Aorta (tissue), 5 donors: ENCODE data around the gene SRSF4. TPM values are rescaled to one million over a fixed set of nuclear protein-coding genes. Genes with fewer than 3 reads are reported as not detected.

ENCODE experiments used
- ATAC-seq: fragments of 200-7000 bp; cut with Tn5 transposase; one replicate; pipeline ENCODE4 v1.9.1; 2022; ENCODE audit warnings: moderate library complexity; ENCODE audit not compliant: low FRiP score
- DNase-seq, 2 donors: peaks; one replicate each; pipeline ENCODE4 v3.0.0-alpha.2; 2020
- H3K27ac ChIP-seq, 2 donors: one replicate each; pipeline ENCODE4 v1.5.1; 2013; ENCODE audit warnings: low read length in 2 of 2, mild to moderate bottlenecking in 2 of 2, moderate library complexity in 2 of 2, control low read depth in 1 of 2, inconsistent platforms in 1 of 2, low read depth in 1 of 2
- H3K27me3 ChIP-seq, 2 donors: one replicate each; pipeline ENCODE4 v1.6.1; 2013; ENCODE audit warnings: control low read depth in 1 of 2, low read length in 1 of 2, mild to moderate bottlenecking in 1 of 2, moderate library complexity in 1 of 2; ENCODE audit not compliant: insufficient read depth in 2 of 2, control insufficient read depth in 1 of 2
- H3K36me3 ChIP-seq, 2 donors: one replicate each; pipeline ENCODE4 v1.6.1; 2013; ENCODE audit warnings: control low read depth in 1 of 2, low read length in 1 of 2, mild to moderate bottlenecking in 1 of 2; ENCODE audit not compliant: insufficient read depth in 2 of 2, control insufficient read depth in 1 of 2
- H3K4me1 ChIP-seq, 2 donors: one replicate each; pipeline ENCODE4 v1.6.1; 2013; ENCODE audit warnings: low read length in 2 of 2, control low read depth in 1 of 2, mild to moderate bottlenecking in 1 of 2, moderate library complexity in 1 of 2; ENCODE audit not compliant: insufficient read depth in 2 of 2, control insufficient read depth in 1 of 2
- H3K4me3 ChIP-seq, 2 donors: one replicate each; pipeline ENCODE4 v1.5.1; 2013; ENCODE audit warnings: low read length in 2 of 2, control low read depth in 1 of 2, mild to moderate bottlenecking in 1 of 2
- H3K9me3 ChIP-seq: one replicate; pipeline ENCODE4 v1.6.1; 2013; ENCODE audit warnings: mild to moderate bottlenecking, low read length; ENCODE audit not compliant: control insufficient read depth
- WGBS, 2 donors: extraction: QIAGEN DNeasy Blood & Tissue Kit; methylation state at CpG; one replicate each; pipeline ENCODE4 v1.1.7; 2013; 5-methylcytosine and 5-hydroxymethylcytosine counted together
- intact Hi-C, 2 donors: fragments of 100-400 bp; cut with DNase I; formaldehyde crosslinking; loops; one replicate each; pipeline versions ENCODE4 v1.14.2 to v1.15.0; 2022
- polyA plus RNA-seq, 2 donors: library from polyadenylated mRNA; stranded (reverse); fragments of 200-250 nt; gene quantifications; one replicate each; pipeline ENCODE4 v1.2.3, GENCODE V29; 2013
- total RNA-seq, 2 donors: library from RNA; stranded (reverse); fragmentation: NEBNext Ultra II Directional; extraction: Animal tissue kit (Norgen Biotek cat#: 25700); gene quantifications; one replicate each; pipeline ENCODE4 v1.2.1, GENCODE V29; 2021
- donor health status: healthy with polysubstance abuse.
- donor health status: Bipolar disorder and iron deficiency.
- donor health status: DM: no; HTN: no; CAD: no.
- donor health status: DM: no; HTN: no; CAD: no.
- donor health status: DM: yes; HTN: yes; CAD: no.

Gene SRSF4
- total and polyA plus RNA-seq, 4 donors: 57.6 to 85.6 (median 80.5) TPM

GRCh38 chr1:29195881-29196291, 14.2 kb upstream of the SRSF4 start:
- H3K36me3 ChIP-seq: no peaks in the 10 kb centered on the region
- no peaks in the 10 kb centered on the region for H3K27me3 ChIP-seq
- H3K4me1 ChIP-seq: no peaks in the 10 kb centered on the region
- DNase-seq: peak in 1 of 2 donors; percentile 65
- no peaks in the 10 kb centered on the region for H3K9me3 ChIP-seq
- no peak for ATAC-seq
- H3K27ac ChIP-seq: no peak overlapping the region
- no peak overlapping the region for H3K4me3 ChIP-seq
- 64 to 77% methylated on average over 8 of the region's 8 CpGs for WGBS, 2 donors
- intact Hi-C loops: no loop called here

- ATAC-seq (no peak), DNase-seq (peak in 1 of 2 donors; percentile 50)
- H3K27me3 ChIP-seq: no peaks in the 10 kb centered on the region
- no peaks in the 10 kb centered on the region for H3K36me3 ChIP-seq
- H3K4me1 ChIP-seq: no peaks in the 10 kb centered on the region
- intact Hi-C loops: no loop called here
- H3K4me3 ChIP-seq: no peak overlapping the region
- H3K27ac ChIP-seq: no peak overlapping the region
- H3K9me3 ChIP-seq: no peaks in the 10 kb centered on the region
- 95 to 97% methylated on average over 8 of the region's 8 CpGs for WGBS, 2 donors
These were observed 12.3 kb upstream of the SRSF4 start for GRCh38 chr1:29193879-29194455.

- intact Hi-C loops: no loop called here
- H3K4me3 ChIP-seq: no peak overlapping the region
- H3K4me1 ChIP-seq: no peaks in the 10 kb centered on the region
- DNase-seq (no peak), ATAC-seq (no peak)
- 82 to 93% methylated on average over 6 of the region's 6 CpGs for WGBS, 2 donors
- no peaks in the 10 kb centered on the region for H3K36me3 ChIP-seq
- no peaks in the 10 kb centered on the region for H3K9me3 ChIP-seq
- H3K27ac ChIP-seq: no peak overlapping the region
- H3K27me3 ChIP-seq: no peaks in the 10 kb centered on the region
These were observed 9.0 kb upstream of the SRSF4 start for GRCh38 chr1:29190718-29191117.

GRCh38 chr1:29186707-29187106, 5.0 kb upstream of the SRSF4 start:
- Histone ChIP-seq H3K36me3 (no peaks in the 10 kb centered on the region), H3K27me3 (no peaks in the 10 kb centered on the region), H3K4me3 (no peak overlapping the region), H3K27ac (no peak overlapping the region), H3K9me3 (no peaks in the 10 kb centered on the region), H3K4me1 (no peaks in the 10 kb centered on the region)
- intact Hi-C loops: no loop called here
- ATAC-seq (no peak), DNase-seq (no peak)
- 78 to 85% methylated on average over 1 of the region's 1 CpG for WGBS, 2 donors

- no peak for ATAC-seq
- 76 to 78% methylated on average over 3 of the region's 3 CpGs for WGBS, 2 donors
- intact Hi-C loops: no loop called here
- no peak overlapping the region for H3K27ac ChIP-seq
- no peak for DNase-seq
- no peaks in the 10 kb centered on the region for H3K36me3 ChIP-seq
- H3K9me3 ChIP-seq: no peaks in the 10 kb centered on the region
- no peaks in the 10 kb centered on the region for H3K27me3 ChIP-seq
- H3K4me1 ChIP-seq: no peaks in the 10 kb centered on the region
- H3K4me3 ChIP-seq: no peak overlapping the region
These were observed 4.6 kb upstream of the SRSF4 start for GRCh38 chr1:29186252-29186651.

GRCh38 chr1:29183287-29183686, 1.6 kb upstream of the SRSF4 start:
- Histone ChIP-seq H3K9me3 (no peaks in the 10 kb centered on the region), H3K36me3 (no peaks in the 10 kb centered on the region), H3K27me3 (no peaks in the 10 kb centered on the region), H3K27ac (no peak overlapping the region), H3K4me1 (peaks cover 2 to 4% of the 10 kb centered on the region in 2 donors), H3K4me3 (no peak overlapping the region)
- intact Hi-C loops: loop anchor here (2.0 to 5.0 kb wide), 3 partner anchors 20 to 541 kb away; partner anchors contain the start of genes TAF12 (in 1 of the 2) and TMEM200B (in 1 of the 2)
- ATAC-seq (no peak), DNase-seq (no peak)
- 85 to 86% methylated on average over 1 of the region's 1 CpG for WGBS, 2 donors

- H3K4me1 ChIP-seq: peaks cover 2 to 4% of the 10 kb centered on the region in 2 donors
- WGBS, 2 donors: 0 to 1% methylated on average over 31 to 32 of the region's 32 CpGs
These were observed 945 bp downstream of the SRSF4 start for GRCh38 chr1:29180497-29181412.

GRCh38 chr1:29179641-29180184, 2.0 kb downstream of the SRSF4 start:
- no peak for ATAC-seq
- Histone ChIP-seq H3K4me3 (peak overlapping the region; percentile 14 to 16), H3K4me1 (peaks cover 2 to 4% of the 10 kb centered on the region in 2 donors), H3K9me3 (no peaks in the 10 kb centered on the region), H3K36me3 (no peaks in the 10 kb centered on the region), H3K27ac (no peak overlapping the region), H3K27me3 (no peaks in the 10 kb centered on the region)
- intact Hi-C loops: loop anchor here (2.0 to 5.0 kb wide), 3 partner anchors 57 to 537 kb away; partner anchors contain the start of genes TMEM200B (in 2 of the 2) and TAF12 (in 1 of the 2)
- DNase-seq: no peak
- 17 to 22% methylated on average over 4 of the region's 4 CpGs for WGBS, 2 donors

More at GRCh38 chr1:29180497-29181412, 945 bp downstream of the SRSF4 start:
- ATAC-seq (peak; percentile 58), DNase-seq (peak in 1 of 2 donors; percentile 57)
- Histone ChIP-seq H3K9me3 (no peaks in the 10 kb centered on the region), H3K27ac (peak overlapping the region; percentile 72 to 98), H3K4me3 (peak overlapping the region; percentile 69 to 93), H3K36me3 (no peaks in the 10 kb centered on the region), H3K27me3 (no peaks in the 10 kb centered on the region)
- intact Hi-C loops: loop anchor here (2.0 to 5.0 kb wide), 3 partner anchors 58 to 538 kb away; partner anchors contain the start of genes TMEM200B (in 2 of the 2) and TAF12 (in 1 of the 2)
